GM18526 (cell line): ENCODE data around the gene AQP12A.

ENCODE experiments used
- POLR2A ChIP-seq: IDR thresholded peaks from 3 replicates; pipeline ENCODE4 v1.6.1; 2011; ENCODE audit not compliant: insufficient read length; ENCODE audit errors: extremely low read depth

AQP12A gene

DNA sequence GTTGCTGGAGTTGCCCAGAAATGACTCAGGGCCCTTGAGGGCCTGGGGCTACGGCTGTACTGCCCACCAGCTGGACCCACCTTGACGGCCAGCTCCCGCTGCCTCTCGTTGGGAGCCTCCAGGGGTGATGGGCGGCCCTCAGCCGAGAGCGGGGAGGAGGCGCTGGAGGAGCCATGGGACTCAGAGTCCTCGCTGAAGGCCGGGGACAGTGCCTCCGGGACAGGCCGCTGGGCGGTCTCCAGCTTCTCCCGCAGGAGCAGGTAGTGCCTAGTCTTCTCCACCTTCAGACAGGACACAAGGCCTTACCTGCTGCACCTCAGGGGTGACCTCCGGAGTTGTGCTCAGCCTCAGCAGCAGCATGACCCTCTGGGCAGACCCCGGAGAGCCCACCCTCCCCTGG lies 30.7 kb downstream of the AQP12A start:
- TF ChIP-seq POLR2A: no peak

DNA sequence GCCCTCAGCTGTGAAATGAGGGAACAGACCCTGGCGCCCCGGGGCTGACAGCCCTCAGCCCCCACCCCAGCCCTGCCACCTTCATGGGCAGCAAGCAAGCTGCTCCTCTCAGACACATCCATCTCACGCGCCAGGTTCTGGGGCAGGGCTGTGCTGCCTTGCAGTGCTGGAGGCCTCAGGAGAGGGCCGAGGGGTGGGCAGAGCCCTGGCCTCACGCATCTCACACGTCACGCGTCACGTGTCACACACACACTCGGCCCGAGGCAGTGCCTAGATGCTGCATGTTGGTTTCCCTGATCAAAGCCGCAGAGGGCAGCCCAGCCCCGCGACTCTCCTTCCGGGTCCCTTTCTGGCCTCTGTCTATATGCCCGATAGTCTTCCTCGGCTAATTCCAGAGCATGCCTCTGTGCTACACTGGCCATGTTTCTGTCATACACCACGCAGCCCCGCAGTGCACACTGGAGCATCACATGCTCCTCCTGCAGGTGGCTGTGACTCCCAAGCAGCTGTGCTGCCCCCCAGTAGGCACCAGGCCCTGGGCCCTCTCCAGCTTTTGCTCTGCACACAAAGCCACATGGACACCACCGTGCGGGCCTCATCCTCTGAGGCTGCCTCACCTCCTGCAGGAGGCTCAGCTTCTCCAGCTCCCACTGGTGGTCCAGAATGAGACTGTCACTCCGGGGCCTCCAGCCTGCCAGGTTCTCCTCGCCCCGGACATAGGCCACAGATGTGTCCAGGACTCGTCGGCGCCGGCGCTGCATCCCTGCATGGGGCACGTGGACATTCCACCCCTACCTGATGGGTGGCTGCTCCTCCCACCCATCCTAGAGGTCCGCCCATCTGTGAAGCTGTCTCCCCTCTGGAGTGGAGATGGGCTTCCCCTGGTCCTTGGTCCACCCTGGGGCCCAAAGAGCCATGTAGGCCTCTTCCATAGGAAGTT lies 31.4 kb downstream of the AQP12A start:
- no peak for TF ChIP-seq POLR2A

DNA sequence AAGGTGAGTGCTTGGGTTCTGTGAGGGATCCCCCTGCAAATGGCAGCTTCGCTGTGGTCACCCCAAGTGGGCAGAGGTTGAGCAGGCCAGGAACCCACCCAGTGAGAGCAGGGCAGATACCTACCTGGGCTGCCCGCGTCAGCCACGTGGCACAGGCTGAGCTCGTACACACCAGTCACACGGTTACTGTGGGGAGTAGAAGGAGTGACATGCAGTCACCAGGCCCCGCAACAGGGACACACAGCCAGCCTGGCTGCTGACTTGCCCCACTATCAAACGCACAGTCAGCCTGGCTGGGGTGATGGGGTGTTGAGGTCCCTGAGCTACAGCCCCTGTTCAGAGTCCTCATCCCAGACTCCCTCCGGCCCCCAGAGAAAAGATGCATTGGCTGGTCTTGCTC lies 32.2 kb downstream of the AQP12A start:
- TF ChIP-seq POLR2A: no peak

DNA sequence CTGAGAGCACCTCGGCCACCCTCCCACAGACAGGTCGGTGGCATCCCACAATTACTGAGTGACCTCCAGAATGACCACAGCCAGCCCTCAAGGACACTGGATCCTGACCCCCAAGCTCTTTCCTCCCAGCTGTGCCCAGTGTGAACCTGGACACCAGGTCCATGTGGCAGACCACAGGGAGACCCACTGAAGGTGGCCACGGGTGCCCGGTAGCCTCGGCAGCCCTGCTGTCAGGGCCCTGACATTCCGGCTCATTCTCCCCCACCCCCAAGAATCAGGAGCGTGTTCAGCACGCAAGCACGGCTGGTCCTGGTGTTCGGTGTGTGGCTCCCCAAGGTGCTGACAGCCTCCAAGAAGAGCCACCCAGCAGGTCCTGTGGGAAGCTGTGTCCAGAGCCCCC lies 32.8 kb downstream of the AQP12A start:
- no peak for TF ChIP-seq POLR2A

DNA sequence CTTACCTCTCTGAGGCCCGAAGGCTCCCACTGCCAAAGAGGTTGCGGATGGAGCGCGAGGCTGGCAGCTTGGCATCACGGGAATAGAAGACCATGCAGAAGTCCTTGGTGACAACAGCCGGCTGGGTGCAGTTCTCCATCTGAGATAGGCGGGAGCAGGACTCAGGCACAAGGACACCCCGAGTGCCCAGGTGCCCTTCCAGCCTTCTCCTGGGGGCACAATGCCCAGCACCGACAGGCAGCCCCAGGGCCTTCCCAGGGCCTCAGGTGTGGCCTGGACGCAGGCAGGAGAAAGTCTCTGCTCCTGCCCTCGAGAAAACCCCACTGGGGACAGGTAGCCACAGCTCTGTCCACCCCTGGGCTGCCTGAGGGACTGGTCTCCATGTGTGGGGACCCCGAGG lies 33.6 kb downstream of the AQP12A start:
- TF ChIP-seq POLR2A: no peak

DNA sequence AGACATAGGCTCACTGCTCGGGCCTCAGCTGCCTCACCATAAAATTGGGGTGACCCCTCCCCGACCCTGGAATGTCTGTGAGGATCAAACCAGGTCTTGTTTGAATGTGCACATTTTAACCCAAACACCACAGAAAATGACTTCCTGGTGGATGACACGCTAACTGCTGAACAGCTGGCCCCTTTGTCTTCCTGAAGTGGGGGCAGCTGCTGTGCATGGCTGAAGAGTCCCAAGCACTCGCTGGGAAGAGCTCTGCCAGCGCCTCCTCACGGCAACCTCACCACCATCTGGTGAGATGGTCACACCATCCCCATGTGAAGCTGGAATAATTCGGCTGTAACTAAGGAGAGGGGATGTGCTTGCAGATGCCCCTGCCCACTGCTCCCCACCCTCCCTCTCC lies 34.0 kb downstream of the AQP12A start:
- TF ChIP-seq POLR2A: no peak

DNA sequence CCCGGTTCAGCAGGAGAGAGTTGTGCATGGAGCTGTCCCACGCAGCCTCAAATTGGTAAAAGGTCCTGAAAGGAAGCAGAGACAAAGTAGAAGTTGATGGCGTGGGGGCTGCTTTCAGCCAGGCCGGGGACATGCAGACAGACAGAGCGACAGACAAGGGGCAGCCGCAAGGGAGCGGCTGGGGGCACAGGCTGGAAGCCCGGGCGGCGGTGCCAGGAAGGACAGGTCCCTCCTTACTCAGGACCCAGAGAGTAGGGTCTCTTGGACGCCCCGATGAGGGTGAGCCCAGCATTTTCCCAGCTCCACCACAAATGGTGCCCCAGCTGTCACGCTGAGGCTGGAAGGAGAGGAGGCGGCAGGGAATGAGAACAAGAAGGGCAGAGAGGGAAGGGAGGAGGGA lies 35.2 kb downstream of the AQP12A start:
- TF ChIP-seq POLR2A: no peak

DNA sequence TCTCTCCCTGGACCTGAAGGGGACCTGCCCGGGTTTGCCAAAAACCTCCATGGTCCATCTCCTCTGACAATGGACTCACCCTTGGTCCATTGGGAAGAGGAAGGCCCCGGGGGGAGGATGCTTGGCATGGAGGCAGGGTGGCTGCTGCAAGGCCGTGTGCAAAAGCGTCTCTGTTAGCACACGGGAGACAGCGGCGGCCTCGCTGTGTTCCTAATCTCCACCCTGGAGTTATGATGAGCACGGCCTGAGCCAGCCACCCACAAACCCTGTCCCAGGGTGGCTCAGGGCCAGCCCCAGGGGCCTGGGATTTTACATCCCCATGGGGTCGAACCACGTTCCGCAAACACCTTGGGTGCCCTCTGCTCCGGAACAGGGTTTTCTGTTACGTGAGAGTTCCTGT lies 35.8 kb downstream of the AQP12A start:
- no peak for TF ChIP-seq POLR2A

DNA sequence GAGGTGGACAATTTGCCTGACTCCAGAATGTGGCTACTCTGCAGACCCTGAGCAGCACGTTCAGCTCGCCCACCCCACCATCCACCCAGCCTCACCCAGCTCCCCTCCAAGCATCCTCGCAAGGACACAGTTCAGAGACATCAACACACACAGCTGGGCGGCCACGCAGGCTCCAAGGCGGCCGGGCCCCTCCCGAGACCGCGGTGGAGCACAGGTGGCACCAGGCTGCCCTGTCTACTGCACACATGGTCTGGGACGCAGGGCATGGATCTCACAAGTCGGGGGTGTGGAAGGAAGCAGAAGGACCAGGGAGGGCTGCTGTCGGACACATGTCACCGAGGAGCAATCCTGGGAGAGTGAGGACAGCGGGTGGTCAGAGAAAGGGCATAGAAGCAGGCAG lies 36.2 kb downstream of the AQP12A start:
- TF ChIP-seq POLR2A: no peak

DNA sequence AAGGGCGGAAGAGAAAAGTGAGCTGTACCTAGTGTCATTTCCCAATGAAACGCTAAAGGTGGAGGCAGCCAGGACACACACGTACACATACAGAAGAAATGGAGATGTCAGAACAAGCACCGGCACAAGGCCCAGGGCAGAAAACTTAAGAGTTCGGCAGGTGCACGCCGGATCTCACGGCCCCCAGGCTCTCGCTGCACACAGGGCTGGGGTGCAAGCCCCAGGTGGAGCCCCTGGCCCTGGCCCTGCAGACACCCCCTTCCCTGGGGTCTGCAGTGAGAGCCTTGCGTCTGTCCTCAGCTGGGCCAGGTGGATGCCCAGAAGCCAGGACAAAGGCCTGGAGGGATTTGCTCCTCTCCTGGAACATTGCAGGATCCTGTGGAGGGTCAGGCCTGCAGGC lies 36.7 kb downstream of the AQP12A start:
- no peak for TF ChIP-seq POLR2A

DNA sequence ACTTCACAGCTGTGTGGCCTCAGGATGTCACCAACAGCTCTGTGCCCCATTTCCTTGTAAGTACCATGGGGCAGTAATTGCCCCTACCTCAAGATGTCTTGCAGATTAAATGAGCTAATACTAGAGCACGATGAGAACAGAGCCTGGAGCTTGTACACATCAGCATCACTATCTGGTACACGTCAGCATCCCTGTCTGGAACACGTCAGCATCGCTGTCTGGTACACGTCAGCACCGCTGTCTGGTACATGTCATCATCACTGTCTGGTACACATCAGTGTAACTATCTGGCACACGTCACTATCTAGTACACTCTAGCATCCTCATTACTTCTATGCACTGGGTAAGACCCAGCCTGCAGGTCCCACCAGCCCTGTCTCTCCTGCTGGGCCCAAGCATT lies 37.2 kb downstream of the AQP12A start:
- no peak for TF ChIP-seq POLR2A

DNA sequence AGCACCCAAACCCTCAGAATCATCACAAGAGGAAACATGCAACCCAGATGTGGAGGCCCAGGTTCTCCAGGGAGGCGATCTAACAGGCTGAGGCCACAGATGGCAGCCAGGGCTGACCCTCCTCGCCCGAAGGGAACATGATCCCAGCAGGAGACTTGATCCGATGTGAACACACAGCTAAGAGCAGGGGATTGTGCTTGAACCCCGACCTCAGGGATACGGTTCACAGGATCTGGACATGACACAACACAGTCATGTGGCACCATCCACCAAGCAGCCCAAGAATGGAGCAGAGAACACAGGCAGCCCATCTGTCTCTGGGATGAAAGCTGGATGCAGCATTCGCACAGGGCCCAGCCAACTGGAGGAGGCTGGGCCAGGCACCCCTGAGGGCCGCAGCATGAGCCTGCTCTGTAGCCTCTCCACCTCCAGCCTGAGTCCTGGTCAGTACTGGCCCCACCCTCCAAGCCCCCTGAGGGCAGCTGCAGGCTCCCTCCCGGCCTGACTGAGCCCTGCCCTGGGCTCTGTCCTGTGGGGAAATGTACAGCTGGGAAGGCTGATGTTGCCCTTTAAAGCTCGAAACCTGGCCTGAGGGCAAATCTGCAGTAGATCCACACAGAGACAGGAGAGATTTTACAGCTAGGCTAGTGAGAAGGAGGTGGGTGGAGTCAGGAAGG lies 39.0 kb downstream of the AQP12A start:
- no peak for TF ChIP-seq POLR2A

DNA sequence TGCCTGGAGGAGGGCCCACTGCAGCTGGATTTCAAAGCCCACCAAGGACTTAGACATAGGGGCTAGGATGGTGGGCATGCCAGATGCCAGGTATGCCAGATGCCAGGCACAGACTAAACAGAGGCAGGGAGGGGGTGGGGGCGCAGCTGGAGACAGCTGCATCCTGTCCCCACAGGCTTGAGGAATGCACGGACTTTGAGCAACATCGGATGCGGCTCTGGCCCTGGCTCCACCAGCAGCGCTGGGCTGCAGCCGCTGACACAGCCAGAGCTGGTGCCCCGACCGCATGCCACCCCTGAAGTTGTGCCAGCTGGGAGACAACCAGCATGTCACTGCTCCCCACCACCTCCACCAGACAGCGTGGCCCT lies 39.5 kb downstream of the AQP12A start:
- no peak for TF ChIP-seq POLR2A

DNA sequence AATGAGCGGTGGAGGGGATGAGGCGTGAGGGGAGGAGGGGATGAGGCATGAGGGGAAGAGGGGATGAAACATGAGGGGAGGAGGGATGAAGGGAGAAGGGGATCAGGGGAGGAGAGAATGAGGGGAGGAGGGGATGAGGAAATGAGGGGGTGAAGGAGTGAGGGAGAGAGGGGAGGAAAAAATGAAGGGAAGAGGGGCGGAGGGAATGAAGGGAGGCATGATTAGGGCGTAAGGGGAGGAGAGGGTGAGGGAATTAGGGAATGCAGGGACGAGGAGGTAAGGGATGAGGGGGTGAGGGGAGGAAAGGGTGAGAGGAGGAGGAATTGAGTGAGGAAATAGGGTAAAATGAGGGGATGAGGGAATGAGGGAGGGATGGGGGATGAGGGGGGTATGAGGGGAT lies 40.5 kb downstream of the AQP12A start:
- no peak for TF ChIP-seq POLR2A

DNA sequence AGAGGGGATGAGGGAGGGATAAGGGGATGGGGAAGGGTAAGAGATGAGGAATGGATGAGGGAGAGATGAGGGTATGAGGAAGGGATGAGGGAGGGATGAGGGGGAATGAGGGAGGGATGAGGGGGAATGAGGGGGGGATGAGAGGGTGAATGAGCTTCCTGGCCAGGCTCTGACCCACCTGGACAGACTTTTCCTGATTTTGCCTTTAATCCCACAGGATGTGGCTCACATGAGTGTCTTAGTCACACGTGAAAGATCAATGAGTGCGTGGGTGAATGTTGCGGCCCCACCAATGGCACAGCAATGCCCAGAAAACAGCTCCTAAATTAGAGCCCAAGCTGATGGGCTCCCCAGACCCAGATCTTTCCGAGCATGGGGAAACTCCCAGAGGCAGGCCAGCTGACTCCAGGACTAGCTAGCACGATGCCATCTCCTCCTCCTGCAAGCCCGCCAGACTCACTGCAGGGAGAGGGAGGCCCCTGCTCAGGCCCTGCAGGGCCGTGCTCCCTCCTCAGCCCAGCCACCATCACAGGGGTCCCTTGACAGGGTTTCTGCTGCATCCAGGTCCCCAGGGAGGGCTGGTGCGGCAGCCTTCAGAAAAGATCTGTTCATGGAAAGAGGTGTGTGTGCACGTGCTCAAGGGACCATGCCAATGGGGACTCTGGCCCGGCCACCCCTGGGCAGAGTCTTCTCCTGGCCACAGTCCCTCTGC lies 41.4 kb downstream of the AQP12A start:
- TF ChIP-seq POLR2A: no peak
